ENCODE data around the gene GIPR.
"Not testable (repeated sequence)": the region's sequence is repeated elsewhere in the genome, so short reads cannot be mapped to it uniquely, and the experiment has no call there.

The GIPR gene

DNA sequence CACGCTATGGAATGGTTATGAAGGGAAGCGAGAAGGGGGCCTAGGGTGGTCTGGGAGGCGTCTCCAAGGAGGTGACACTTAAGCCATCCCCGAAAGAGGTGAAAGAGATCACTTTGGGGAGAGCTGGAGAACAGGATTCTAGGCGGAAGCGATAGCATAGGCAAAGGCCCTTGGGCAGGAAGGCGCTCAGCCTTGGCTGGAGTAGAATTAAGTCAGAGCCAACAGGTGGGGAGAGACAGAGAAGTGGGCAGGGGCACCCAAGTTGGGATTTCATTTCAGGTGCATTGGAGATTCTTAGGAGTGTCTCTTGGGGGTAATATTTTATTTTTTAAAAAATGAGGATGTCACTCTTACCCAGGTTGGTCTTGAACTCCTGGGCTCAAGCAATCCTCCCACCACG, 14.1 kb downstream of the GIPR start:
- ChIA-PET CTCF (interaction anchor here (1.2 to 8.5 kb wide), 11 partner anchors 8 to 203 kb away, joined by 3 to 100 read pairs (median 5); partner anchors contain the start of genes GIPR, QPCTL and SNRPD2), POLR2A (interaction anchor here (1.4 kb wide), 1 partner anchor 10 kb away, joined by 3 read pairs; the partner anchor contains the start of genes QPCTL and SNRPD2)
- TF ChIP-seq, protein P1, sequence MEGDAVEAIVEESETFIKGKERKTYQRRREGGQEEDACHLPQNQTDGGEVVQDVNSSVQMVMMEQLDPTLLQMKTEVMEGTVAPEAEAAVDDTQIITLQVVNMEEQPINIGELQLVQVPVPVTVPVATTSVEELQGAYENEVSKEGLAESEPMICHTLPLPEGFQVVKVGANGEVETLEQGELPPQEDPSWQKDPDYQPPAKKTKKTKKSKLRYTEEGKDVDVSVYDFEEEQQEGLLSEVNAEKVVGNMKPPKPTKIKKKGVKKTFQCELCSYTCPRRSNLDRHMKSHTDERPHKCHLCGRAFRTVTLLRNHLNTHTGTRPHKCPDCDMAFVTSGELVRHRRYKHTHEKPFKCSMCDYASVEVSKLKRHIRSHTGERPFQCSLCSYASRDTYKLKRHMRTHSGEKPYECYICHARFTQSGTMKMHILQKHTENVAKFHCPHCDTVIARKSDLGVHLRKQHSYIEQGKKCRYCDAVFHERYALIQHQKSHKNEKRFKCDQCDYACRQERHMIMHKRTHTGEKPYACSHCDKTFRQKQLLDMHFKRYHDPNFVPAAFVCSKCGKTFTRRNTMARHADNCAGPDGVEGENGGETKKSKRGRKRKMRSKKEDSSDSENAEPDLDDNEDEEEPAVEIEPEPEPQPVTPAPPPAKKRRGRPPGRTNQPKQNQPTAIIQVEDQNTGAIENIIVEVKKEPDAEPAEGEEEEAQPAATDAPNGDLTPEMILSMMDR (IDR thresholded peaks at IDR 0.05; ENCODE audit: control extremely low read depth, extremely low read depth, low read depth, missing control alignments) = no peak
- no peak for DNase-seq (ENCODE audit: extremely low spot score)

DNA sequence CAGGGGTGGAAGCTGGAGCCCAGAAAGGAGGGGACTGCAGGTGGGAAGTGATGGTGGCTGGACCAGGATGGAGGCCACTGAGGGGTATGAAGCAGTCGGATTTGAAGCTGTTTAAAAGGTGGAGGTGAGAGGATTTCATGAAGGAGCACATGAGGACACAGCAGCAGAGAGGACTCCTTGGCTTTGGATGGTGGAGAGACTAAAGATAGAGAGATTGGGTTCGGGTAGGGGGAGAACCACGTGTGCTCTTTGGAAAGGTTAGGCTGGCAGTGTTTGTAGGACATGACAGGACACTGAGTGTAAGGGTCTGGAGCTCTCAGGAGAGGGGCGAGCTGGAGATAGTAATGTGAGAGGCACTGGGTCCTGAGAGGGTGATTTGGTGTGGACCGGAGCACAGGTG, 14.9 kb downstream of the GIPR start:
- POLR2A ChIA-PET = no interaction called here
- CTCF ChIA-PET = interaction anchor here (1.2 to 8.5 kb wide), 6 partner anchors 9 to 197 kb away, joined by 4 to 100 read pairs (median 20); partner anchors contain the start of genes GIPR, QPCTL and SNRPD2
- TF ChIP-seq, protein P1 (IDR thresholded peaks at IDR 0.05; ENCODE audit: control extremely low read depth, extremely low read depth, low read depth, missing control alignments) = no peak
- DNase-seq (ENCODE audit: extremely low spot score) = no peak

DNA sequence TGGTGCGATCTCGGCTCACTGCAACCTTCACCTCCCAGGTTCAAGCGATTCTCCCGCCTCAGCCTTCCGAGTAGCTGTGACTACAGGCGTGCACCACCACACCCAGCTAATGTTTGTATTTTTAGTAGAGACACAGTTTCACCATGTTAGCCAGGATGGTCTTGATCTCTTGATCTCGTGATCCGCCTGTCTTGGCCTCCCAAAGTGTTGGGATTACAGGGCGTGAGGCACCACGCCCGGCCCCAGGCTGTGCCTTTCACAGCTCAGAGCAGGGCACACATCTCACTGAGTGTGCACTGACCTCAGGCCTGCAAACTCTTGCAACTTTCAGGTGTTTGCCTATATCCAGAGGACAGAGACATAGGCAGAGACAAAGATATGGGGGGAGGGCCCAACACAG, 17.0 kb downstream of the GIPR start:
- CTCF ChIA-PET = interaction anchor here (1.0 to 1.6 kb wide), 2 partner anchors 16 to 43 kb away, joined by 3 to 4 read pairs; no protein-coding TSS in a partner anchor
- DNase-seq (ENCODE audit: extremely low spot score); POLR2A ChIA-PET: not testable (repeated sequence)

DNA sequence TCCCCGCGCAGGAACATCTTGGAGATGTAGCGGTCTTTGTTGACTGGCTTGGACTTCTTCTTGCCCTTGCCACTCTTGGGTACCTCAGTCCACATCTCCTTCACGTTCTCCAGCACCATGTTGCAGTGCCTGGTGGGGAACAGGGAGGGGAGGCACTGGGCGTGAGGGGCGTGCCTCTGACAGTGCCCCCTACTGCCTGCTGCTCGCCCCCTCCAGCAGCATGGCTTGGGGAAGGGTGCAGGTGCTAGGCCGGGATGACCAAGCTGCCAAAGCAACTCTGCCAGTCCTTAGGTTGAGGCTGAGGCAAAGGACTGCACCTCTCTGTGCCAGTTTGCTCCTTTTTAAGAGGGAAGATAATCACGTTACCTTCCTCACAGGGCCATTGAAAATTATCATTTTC, 19.6 kb downstream of the GIPR start:
- no peak for DNase-seq (ENCODE audit: extremely low spot score)
- ChIA-PET CTCF (interaction anchor here (1.2 to 2.8 kb wide), 3 partner anchors 10 to 18 kb away, joined by 3 to 12 read pairs (median 5); no protein-coding TSS in a partner anchor), POLR2A (interaction anchor here (1.1 to 1.2 kb wide), 2 partner anchors 10 to 16 kb away, joined by 3 read pairs; no protein-coding TSS in a partner anchor)
- TF ChIP-seq, protein P1 (IDR thresholded peaks at IDR 0.05; ENCODE audit: control extremely low read depth, extremely low read depth, low read depth, missing control alignments) = no peak

DNA sequence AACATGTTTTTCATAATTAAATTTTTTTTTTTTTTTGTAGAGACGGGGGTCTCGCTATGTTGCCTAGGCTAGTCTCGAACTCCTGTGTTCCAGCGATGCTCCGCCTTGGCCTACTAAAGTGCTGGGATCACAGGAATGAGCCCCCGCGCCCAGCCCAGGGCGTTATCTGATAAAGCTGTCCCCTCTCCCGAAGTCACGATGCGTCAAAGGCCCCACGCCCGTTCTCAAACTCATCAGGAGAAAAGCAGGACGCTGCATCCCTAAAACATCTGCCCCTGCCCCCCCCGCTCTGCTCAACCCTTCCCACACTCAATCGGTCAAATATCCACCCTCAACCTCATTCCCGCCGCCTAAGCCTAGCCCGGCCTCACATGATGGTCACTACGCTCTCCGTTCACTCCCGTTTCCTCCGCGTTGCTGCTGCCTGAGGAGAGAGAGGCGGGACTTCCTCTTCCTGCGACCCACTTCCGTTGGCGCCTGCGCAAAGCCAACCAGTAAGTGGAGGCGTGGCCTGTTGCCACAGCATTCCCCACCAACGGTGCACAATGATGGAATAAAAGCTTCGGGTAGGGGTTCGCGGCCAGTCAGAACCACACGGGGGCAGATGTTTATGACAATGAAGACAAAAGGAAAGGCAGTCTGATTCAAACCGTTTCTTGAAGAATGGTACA, 23.6 kb downstream of the GIPR start, which contains the start of gene SNRPD2:
TSS of gene SNRPD2 (minus strand) at position 438 of the 671 bp plus-strand sequence. CDS start at position 373, 65 bp downstream.
- POLR2A ChIA-PET = interaction anchor here (0.6 to 1.4 kb wide), 6 partner anchors 10 to 64 kb away, joined by 3 to 9 read pairs (median 4); no protein-coding TSS in a partner anchor
- CTCF ChIA-PET = interaction anchor here (0.6 to 6.0 kb wide), 23 partner anchors 12 to 253 kb away, joined by 3 to 100 read pairs (median 5); partner anchors contain the start of genes FBXO46, OPA3 and SIX5
- peak; percentile 91 for DNase-seq (ENCODE audit: extremely low spot score)
- TF ChIP-seq, protein P1 (IDR thresholded peaks at IDR 0.05; ENCODE audit: control extremely low read depth, extremely low read depth, low read depth, missing control alignments) = no peak

DNA sequence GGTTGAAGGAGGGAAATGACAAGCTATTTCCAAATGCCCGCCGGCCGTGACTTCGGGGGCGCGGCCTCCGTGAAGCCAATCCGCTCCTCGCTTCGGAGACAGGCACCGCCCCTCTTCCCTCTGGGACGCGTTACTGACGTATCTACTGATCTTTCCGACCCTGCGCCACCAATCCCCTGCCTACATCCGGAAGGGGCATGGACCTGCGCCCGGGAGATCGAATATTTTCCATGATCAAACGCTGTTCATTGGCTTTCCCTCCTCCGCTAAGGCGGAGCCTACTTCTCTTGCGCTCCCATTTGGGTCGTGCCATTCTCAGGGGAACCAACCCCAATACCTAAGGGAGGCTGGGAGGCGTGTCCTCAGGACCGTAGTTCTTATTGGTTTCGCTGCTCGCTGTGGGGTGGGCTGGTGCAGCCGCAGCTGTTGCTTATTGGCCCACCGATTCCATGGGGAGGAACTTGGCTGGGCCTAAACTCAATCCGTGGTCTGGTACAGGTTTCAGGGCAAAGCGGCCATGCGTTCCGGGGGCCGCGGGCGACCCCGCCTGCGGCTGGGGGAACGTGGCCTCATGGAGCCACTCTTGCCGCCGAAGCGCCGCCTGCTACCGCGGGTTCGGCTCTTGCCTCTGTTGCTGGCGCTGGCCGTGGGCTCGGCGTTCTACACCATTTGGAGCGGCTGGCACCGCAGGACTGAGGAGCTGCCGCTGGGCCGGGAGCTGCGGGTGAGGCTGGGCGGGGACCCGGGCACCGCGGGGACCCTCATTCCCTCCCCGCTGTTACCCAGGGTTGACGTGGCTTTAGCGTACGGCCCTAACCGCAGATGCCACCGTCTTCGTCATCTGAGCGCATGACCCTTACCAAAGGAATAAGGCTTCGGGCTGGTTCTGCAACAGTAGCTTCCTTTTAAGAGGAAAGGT, 24.4 kb downstream of the GIPR start, which contains the start of gene QPCTL:
TSS of gene QPCTL (plus strand) at position 480 of the 919 bp plus-strand sequence. CDS start at position 518, 38 bp downstream.
- TF ChIP-seq, protein P1 (IDR thresholded peaks at IDR 0.05; ENCODE audit: control extremely low read depth, extremely low read depth, low read depth, missing control alignments) = no peak
- CTCF ChIA-PET = interaction anchor here (0.6 to 6.0 kb wide), 30 partner anchors 13 to 278 kb away, joined by 3 to 100 read pairs (median 5); partner anchors contain the start of genes FBXO46, OPA3 and SIX5
- peak; percentile 95 for DNase-seq (ENCODE audit: extremely low spot score)
- POLR2A ChIA-PET = interaction anchor here (0.6 to 1.4 kb wide), 6 partner anchors 11 to 65 kb away, joined by 3 to 9 read pairs (median 4); no protein-coding TSS in a partner anchor
